ENCODE results near the gene ZNF689. TPM values are rescaled to one million over a fixed set of nuclear protein-coding genes. Genes with fewer than 3 reads are reported as not detected.

The ZNF689 gene
- 14.7 TPM in 2 replicates for total RNA-seq

- peaks cover 19% of the 10 kb centered on the region for H3K4me1 Mint-ChIP-seq (ENCODE audit: low read depth)
- H3K4me3 Mint-ChIP-seq = peak within 1 kb of the TSS; percentile 93
- peak; percentile 95 for DNase-seq (ENCODE audit: low spot score)
- no peaks in the 10 kb centered on the region for H3K9me3 Mint-ChIP-seq
- H3K36me3 Mint-ChIP-seq (ENCODE audit: low read depth) = peaks cover 16% of the 10 kb centered on the region
- no peaks in the 10 kb centered on the region for H3K27me3 Mint-ChIP-seq (ENCODE audit: insufficient read depth)
- peak within 1 kb of the TSS; percentile 96 for H3K27ac Mint-ChIP-seq
- intact Hi-C loops (cut with micrococcal nuclease) = loop anchor here (1.0 to 2.0 kb wide), 12 partner anchors 12 to 488 kb away; partner anchors contain the start of genes DCTPP1, FBRS, PRR14 and ZNF764
Observed at GRCh38 chr16:30609926-30610839, at the start of gene ZNF689. Gene ZNF689 (minus strand): TSS chr16:30610389. CDS start chr16:30610041, 348 bp downstream.

GRCh38 chr16:30658731-30659506 lies 48.7 kb upstream of the ZNF689 start:
- Mint-ChIP-seq H3K4me1 (ENCODE audit: low read depth) (peaks cover 51% of the 10 kb centered on the region), H3K27ac (peak overlapping the region; percentile 99), H3K4me3 (peak overlapping the region; percentile 94), H3K36me3 (ENCODE audit: low read depth) (peaks cover 60% of the 10 kb centered on the region), H3K9me3 (no peaks in the 10 kb centered on the region), H3K27me3 (ENCODE audit: insufficient read depth) (no peaks in the 10 kb centered on the region)
- intact Hi-C loops (cut with micrococcal nuclease) = loop anchor here (1.0 to 10.0 kb wide), 20 partner anchors 9 to 852 kb away; partner anchors contain the start of genes ALDOA, CDIPT, CFAP119 and DCTPP1
- DNase-seq (ENCODE audit: low spot score) = no peak

- H3K9me3 Mint-ChIP-seq = no peaks in the 10 kb centered on the region
- intact Hi-C loops (cut with micrococcal nuclease) = loop anchor here (1.0 to 10.0 kb wide), 20 partner anchors 8 to 851 kb away; partner anchors contain the start of genes ALDOA, CDIPT, CFAP119 and DCTPP1
- DNase-seq (ENCODE audit: low spot score) = peak; percentile 100
- H3K27ac Mint-ChIP-seq = peak within 1 kb of the TSS; percentile 99
- H3K4me3 Mint-ChIP-seq = peak within 1 kb of the TSS; percentile 94
- peaks cover 44% of the 10 kb centered on the region for H3K4me1 Mint-ChIP-seq (ENCODE audit: low read depth)
- peaks cover 53% of the 10 kb centered on the region for H3K36me3 Mint-ChIP-seq (ENCODE audit: low read depth)
- no peaks in the 10 kb centered on the region for H3K27me3 Mint-ChIP-seq (ENCODE audit: insufficient read depth)
Observed at GRCh38 chr16:30657866-30658730, 47.9 kb upstream of the ZNF689 start, which contains the start of gene FBRS. Gene FBRS (plus strand): TSS chr16:30658431. CDS start chr16:30659519, 1,088 bp downstream.

GRCh38 chr16:30656974-30657865 lies 47.0 kb upstream of the ZNF689 start:
- H3K36me3 Mint-ChIP-seq (ENCODE audit: low read depth) = peaks cover 55% of the 10 kb centered on the region
- H3K4me3 Mint-ChIP-seq = peak overlapping the region; percentile 85
- no peaks in the 10 kb centered on the region for H3K27me3 Mint-ChIP-seq (ENCODE audit: insufficient read depth)
- H3K9me3 Mint-ChIP-seq = no peaks in the 10 kb centered on the region
- peak overlapping the region; percentile 90 for H3K27ac Mint-ChIP-seq
- intact Hi-C loops (cut with micrococcal nuclease) = loop anchor here (5.0 to 10.0 kb wide), 3 partner anchors 682 to 850 kb away; partner anchors contain the start of genes CDIPT, MAZ and TAOK2
- H3K4me1 Mint-ChIP-seq (ENCODE audit: low read depth) = peaks cover 47% of the 10 kb centered on the region
- DNase-seq (ENCODE audit: low spot score) = no peak

GRCh38 chr16:30656388-30656787 lies 46.2 kb upstream of the ZNF689 start:
- H3K36me3 Mint-ChIP-seq (ENCODE audit: low read depth) = peaks cover 52% of the 10 kb centered on the region
- DNase-seq (ENCODE audit: low spot score) = no peak
- H3K27me3 Mint-ChIP-seq (ENCODE audit: insufficient read depth) = no peaks in the 10 kb centered on the region
- peak overlapping the region; percentile 24 for H3K4me3 Mint-ChIP-seq
- H3K4me1 Mint-ChIP-seq (ENCODE audit: low read depth) = peaks cover 45% of the 10 kb centered on the region
- peak overlapping the region; percentile 90 for H3K27ac Mint-ChIP-seq
- intact Hi-C loops (cut with micrococcal nuclease) = loop anchor here (5.0 to 10.0 kb wide), 3 partner anchors 682 to 849 kb away; partner anchors contain the start of genes CDIPT, MAZ and TAOK2
- H3K9me3 Mint-ChIP-seq = no peaks in the 10 kb centered on the region

- no peaks in the 10 kb centered on the region for H3K9me3 Mint-ChIP-seq
Observed at GRCh38 chr16:30655815-30656347, 45.7 kb upstream of the ZNF689 start.

GRCh38 chr16:30654856-30655255 lies 44.7 kb upstream of the ZNF689 start:
- Mint-ChIP-seq H3K4me1 (ENCODE audit: low read depth) (peaks cover 42% of the 10 kb centered on the region), H3K36me3 (ENCODE audit: low read depth) (peaks cover 46% of the 10 kb centered on the region), H3K27me3 (ENCODE audit: insufficient read depth) (no peaks in the 10 kb centered on the region), H3K9me3 (no peaks in the 10 kb centered on the region), H3K4me3 (peak overlapping the region; percentile 30), H3K27ac (peak overlapping the region; percentile 61)
- intact Hi-C loops (cut with micrococcal nuclease) = loop anchor here (5.0 to 10.0 kb wide), 4 partner anchors 680 to 848 kb away; partner anchors contain the start of genes CDIPT, MAZ and TAOK2
- DNase-seq (ENCODE audit: low spot score) = no peak

More at GRCh38 chr16:30655815-30656347, 45.7 kb upstream of the ZNF689 start:
- Mint-ChIP-seq H3K4me1 (ENCODE audit: low read depth) (peaks cover 40% of the 10 kb centered on the region), H3K27ac (peak overlapping the region; percentile 29), H3K27me3 (ENCODE audit: insufficient read depth) (no peaks in the 10 kb centered on the region), H3K36me3 (ENCODE audit: low read depth) (peaks cover 48% of the 10 kb centered on the region), H3K4me3 (no peak overlapping the region)
- intact Hi-C loops (cut with micrococcal nuclease) = loop anchor here (5.0 to 10.0 kb wide), 3 partner anchors 681 to 849 kb away; partner anchors contain the start of genes CDIPT, MAZ and TAOK2
- no peak for DNase-seq (ENCODE audit: low spot score)

- peaks cover 44% of the 10 kb centered on the region for H3K4me1 Mint-ChIP-seq (ENCODE audit: low read depth)
- peaks cover 45% of the 10 kb centered on the region for H3K36me3 Mint-ChIP-seq (ENCODE audit: low read depth)
Observed at GRCh38 chr16:30652718-30653117, 42.5 kb upstream of the ZNF689 start.

GRCh38 chr16:30652005-30652296 lies 41.8 kb upstream of the ZNF689 start:
- intact Hi-C loops (cut with micrococcal nuclease) = loop anchor here (5.0 to 10.0 kb wide), 3 partner anchors 677 to 825 kb away; partner anchors contain the start of genes CDIPT and TAOK2
- Mint-ChIP-seq H3K27me3 (ENCODE audit: insufficient read depth) (no peaks in the 10 kb centered on the region), H3K4me1 (ENCODE audit: low read depth) (peaks cover 36% of the 10 kb centered on the region), H3K9me3 (no peaks in the 10 kb centered on the region), H3K27ac (peak overlapping the region; percentile 86), H3K36me3 (ENCODE audit: low read depth) (peaks cover 40% of the 10 kb centered on the region), H3K4me3 (peak overlapping the region; percentile 89)
- DNase-seq (ENCODE audit: low spot score) = no peak

More at GRCh38 chr16:30652718-30653117, 42.5 kb upstream of the ZNF689 start:
- no peak for DNase-seq (ENCODE audit: low spot score)
- Mint-ChIP-seq H3K27me3 (ENCODE audit: insufficient read depth) (no peaks in the 10 kb centered on the region), H3K27ac (peak overlapping the region; percentile 86), H3K9me3 (no peaks in the 10 kb centered on the region), H3K4me3 (peak overlapping the region; percentile 89)
- intact Hi-C loops (cut with micrococcal nuclease) = loop anchor here (5.0 to 10.0 kb wide), 3 partner anchors 678 to 825 kb away; partner anchors contain the start of genes CDIPT and TAOK2

GRCh38 chr16:30651124-30652004 lies 41.2 kb upstream of the ZNF689 start:
- H3K4me1 Mint-ChIP-seq (ENCODE audit: low read depth) = peaks cover 30% of the 10 kb centered on the region
- H3K27ac Mint-ChIP-seq = peak overlapping the region; percentile 98
- H3K4me3 Mint-ChIP-seq = peak overlapping the region; percentile 97
- DNase-seq (ENCODE audit: low spot score) = peak; percentile 76
- intact Hi-C loops (cut with micrococcal nuclease) = loop anchor here (1.0 to 10.0 kb wide), 9 partner anchors 43 to 824 kb away; partner anchors contain the start of genes ALDOA, CDIPT, FBXL19 and PHKG2
- peaks cover 35% of the 10 kb centered on the region for H3K36me3 Mint-ChIP-seq (ENCODE audit: low read depth)
- no peaks in the 10 kb centered on the region for H3K9me3 Mint-ChIP-seq
- H3K27me3 Mint-ChIP-seq (ENCODE audit: insufficient read depth) = no peaks in the 10 kb centered on the region

Measured in activated T-helper 1 cell treated with anti-CD3 and anti-CD28 coated beads, Interleukin-12 subunit alpha, Interleukin-12 subunit beta, Interleukin-2, Interleukin-4 antibody, amounts not matched to agents 30 ng/mL and 10 ng/mL and 1 ng/mL, durations not matched to agents 14 hours and 24 hours and 36 hours (primary cell).